Heart right ventricle (tissue), 16 donors: ENCODE results near the gene AGRN. TPM values are rescaled to one million over a fixed set of nuclear protein-coding genes. Genes with fewer than 3 reads are reported as not detected.

Experiments used
- ATAC-seq, 8 donors: fragments of 200-7000 bp; cut with Tn5 transposase; one replicate each; pipeline ENCODE4 v1.9.1; 2020; ENCODE audit warnings: mild to moderate bottlenecking in 8 of 8, moderate library complexity in 8 of 8, moderate number of reproducible peaks in 1 of 8
- DNase-seq, 2 donors: peaks; one replicate each; pipeline ENCODE4 v3.0.0-alpha.2; 2020
- H3K27ac ChIP-seq, 10 donors: fragments of 200-600 bp; sonication (generic) in 2 of 10; one replicate each; pipeline versions ENCODE4 v1.5.0 to v1.8.0; 2020 to 2022; ENCODE audit warnings: mild to moderate bottlenecking in 3 of 10
- H3K27me3 ChIP-seq, 7 donors: fragments of 200-600 bp; one replicate each; pipeline ENCODE4 v1.8.0; 2021 to 2022; ENCODE audit warnings: mild to moderate bottlenecking in 2 of 7
- H3K36me3 ChIP-seq, 9 donors: fragments of 200-600 bp; sonication (generic) in 1 of 9; one replicate each; pipeline versions ENCODE4 v1.5.0 to v1.8.0; 2020 to 2022; ENCODE audit warnings: mild to moderate bottlenecking in 2 of 9
- H3K4me1 ChIP-seq, 9 donors: fragments of 200-600 bp; sonication (generic) in 1 of 9; one replicate each; pipeline versions ENCODE4 v1.5.0 to v1.8.0; 2020 to 2022; ENCODE audit warnings: mild to moderate bottlenecking in 4 of 9
- H3K4me3 ChIP-seq, 10 donors: fragments of 200-600 bp; sonication (generic) in 2 of 10; one replicate each; pipeline versions ENCODE4 v1.5.0 to v1.8.0; 2020 to 2022; ENCODE audit warnings: mild to moderate bottlenecking in 7 of 10, moderate library complexity in 2 of 10
- H3K9me3 ChIP-seq, 11 donors: fragments of 200-600 bp in 10 of 11; sonication (generic) in 2 of 11; one replicate each; pipeline versions ENCODE4 v1.5.0 to v1.8.0; 2013 to 2022; ENCODE audit warnings: mild to moderate bottlenecking in 2 of 11, control low read depth in 1 of 11, moderate library complexity in 1 of 11
- WGBS, 2 donors: extraction: QIAGEN DNeasy Blood & Tissue Kit; methylation state at CpG; one replicate each; pipeline ENCODE4 v1.1.7; 2013; ENCODE audit warnings: inconsistent platforms in 1 of 2; 5-methylcytosine and 5-hydroxymethylcytosine counted together
- intact Hi-C, 10 donors: fragments of 100-400 bp; cut with DNase I; formaldehyde crosslinking; loops; one replicate each; pipeline versions ENCODE4 v1.11.1 to v1.14.2; 2022
- polyA plus RNA-seq, 2 donors: library from polyadenylated mRNA; stranded (reverse); fragments of 200-250 nt; gene quantifications; one replicate each; pipeline ENCODE4 v1.2.3, GENCODE V29; 2013
- total RNA-seq, 10 donors: library from RNA; stranded (reverse); fragmentation: NEBNext Ultra II Directional in 3 of 10; extraction: Animal tissue kit (Norgen Biotek cat#: 25700) in 3 of 10; gene quantifications; one replicate each; pipeline versions ENCODE4 v1.2.1 to v1.2.4, GENCODE V29; 2021 to 2023
- TF ChIP-seq, protein P1 (sequence below), 9 donors: fragments of 200-600 bp; sonication (generic) in 2 of 9; IDR thresholded peaks; one replicate each; pipeline versions ENCODE4 v1.5.0 to v1.8.0; 2021 to 2022; ENCODE audit warnings: antibody characterized with exemption in 9 of 9, mild to moderate bottlenecking in 5 of 9, moderate library complexity in 1 of 9
- donor health status: Arrhythmogenic right ventricular cardiomyopathy.
- donor health status: ischemic (EF 13 %, LVEDD 7.1; RV severe dilation, severe dysfunction).
- donor health status: healthy with polysubstance abuse.
- donor health status: DM: no; HTN: yes; CAD: no.
- donor health status: DM: no; HTN: no; CAD: no.
- donor health status: ischemic (EF 25% LVEDD 6.9; RV normal size, moderate dysfunction).
- donor health status: ischemic (EF 25% LVEDD 5.7; RV mildly dilated, moderate dysfunction).
- donor health status: healthy.
- donor health status: DM: yes; HTN: yes; CAD: no.
- donor health status: Ischemic cardiomyopathy.
- donor health status: ischemic (EF 35%, LVEDD 5.7; RV mildly dilated, moderate dysfunction).
- donor health status: nonischemic (EF 11% LVEDD 7.7; RV severe dilation, severe dysfunction).
- donor health status: DM: yes; HTN: yes; CAD: no.
- donor health status: PGD.
- donor health status: ischemic (EF 29% LVEDD 5.4; RV normal size, mild dysfunction).
- donor health status: nonischemic (EF 23%, LVEDD 6.1; RV moderate dilation, normal function).

The AGRN gene
- total and polyA plus RNA-seq, 12 donors: 11.5 to 33.9 (median 18.3) TPM

DNA sequence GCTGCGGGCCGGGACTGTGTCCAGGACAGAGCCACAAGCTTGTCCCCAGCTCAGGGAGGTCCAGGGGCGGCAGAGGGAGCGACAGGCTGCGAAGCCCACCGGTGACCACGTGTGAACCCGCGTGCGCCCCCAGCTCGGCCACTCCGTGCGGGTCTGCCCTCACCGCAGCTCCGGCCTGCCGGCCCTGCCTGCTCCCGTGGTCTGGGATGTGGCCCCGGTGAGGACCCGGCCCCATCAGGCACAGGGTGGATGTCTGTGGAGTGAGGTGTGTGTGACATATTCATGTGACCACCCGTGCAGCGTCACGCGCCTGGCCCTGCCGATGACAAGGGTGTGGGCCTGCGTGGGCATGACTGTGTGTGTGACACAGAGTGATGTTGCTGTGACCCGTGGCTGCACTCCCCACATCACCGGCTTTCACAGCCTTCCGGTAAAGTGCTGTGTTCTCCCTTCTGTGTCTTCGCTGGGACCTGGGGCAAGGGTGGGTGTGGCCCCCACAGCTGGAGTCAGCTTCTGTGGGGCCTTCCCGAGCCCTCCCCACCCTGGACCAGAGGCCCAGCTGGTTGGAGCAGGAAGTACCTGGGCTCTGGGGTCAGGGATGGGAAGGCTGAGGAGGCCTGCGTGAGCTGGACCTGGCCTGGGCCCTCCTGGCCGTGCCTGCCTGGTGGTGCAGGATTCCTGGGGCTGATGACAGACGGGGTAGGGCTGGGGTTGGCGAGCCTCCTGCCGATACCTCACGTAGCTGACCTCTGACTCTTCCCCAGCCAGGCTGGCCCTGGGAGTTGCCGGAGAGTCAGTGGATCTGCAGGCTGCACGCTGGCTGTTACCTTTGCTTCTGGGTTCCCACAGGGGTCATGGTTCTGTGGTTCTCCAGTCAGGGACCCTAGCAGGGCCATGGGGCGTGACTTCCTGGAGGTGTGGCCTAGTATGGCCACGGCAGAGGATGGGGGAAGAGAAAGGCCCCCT is 50.1 kb downstream of the AGRN start:
- Histone ChIP-seq H3K4me1 (peaks cover 4 to 19% (median 13%) of the 10 kb centered on the region in 9 donors), H3K4me3 (peak overlapping the region in 9 of 10 donors; percentile 35 to 57 (median 47)), H3K27me3 (peaks cover 22 to 78% (median 70%) of the 10 kb centered on the region in 7 donors), H3K9me3 (no peaks in the 10 kb centered on the region), H3K36me3 (no peaks in the 10 kb centered on the region), H3K27ac (no peak overlapping the region)
- ATAC-seq (peak in 2 of 8 donors; percentile 5 to 10), DNase-seq (no peak)
- TF ChIP-seq, protein P1, sequence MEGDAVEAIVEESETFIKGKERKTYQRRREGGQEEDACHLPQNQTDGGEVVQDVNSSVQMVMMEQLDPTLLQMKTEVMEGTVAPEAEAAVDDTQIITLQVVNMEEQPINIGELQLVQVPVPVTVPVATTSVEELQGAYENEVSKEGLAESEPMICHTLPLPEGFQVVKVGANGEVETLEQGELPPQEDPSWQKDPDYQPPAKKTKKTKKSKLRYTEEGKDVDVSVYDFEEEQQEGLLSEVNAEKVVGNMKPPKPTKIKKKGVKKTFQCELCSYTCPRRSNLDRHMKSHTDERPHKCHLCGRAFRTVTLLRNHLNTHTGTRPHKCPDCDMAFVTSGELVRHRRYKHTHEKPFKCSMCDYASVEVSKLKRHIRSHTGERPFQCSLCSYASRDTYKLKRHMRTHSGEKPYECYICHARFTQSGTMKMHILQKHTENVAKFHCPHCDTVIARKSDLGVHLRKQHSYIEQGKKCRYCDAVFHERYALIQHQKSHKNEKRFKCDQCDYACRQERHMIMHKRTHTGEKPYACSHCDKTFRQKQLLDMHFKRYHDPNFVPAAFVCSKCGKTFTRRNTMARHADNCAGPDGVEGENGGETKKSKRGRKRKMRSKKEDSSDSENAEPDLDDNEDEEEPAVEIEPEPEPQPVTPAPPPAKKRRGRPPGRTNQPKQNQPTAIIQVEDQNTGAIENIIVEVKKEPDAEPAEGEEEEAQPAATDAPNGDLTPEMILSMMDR (IDR thresholded peaks at IDR 0.05): no peak
- intact Hi-C loops: loop anchor here in 4 of 10 donors (5.0 to 10.0 kb wide), 4 partner anchors 38 to 193 kb away; partner anchors contain the start of genes ISG15 (in 1 of the 4) and PERM1 (in 1 of the 4)
- 58 to 62% methylated on average over 38 to 40 of the region's 40 CpGs for WGBS, 2 donors

DNA sequence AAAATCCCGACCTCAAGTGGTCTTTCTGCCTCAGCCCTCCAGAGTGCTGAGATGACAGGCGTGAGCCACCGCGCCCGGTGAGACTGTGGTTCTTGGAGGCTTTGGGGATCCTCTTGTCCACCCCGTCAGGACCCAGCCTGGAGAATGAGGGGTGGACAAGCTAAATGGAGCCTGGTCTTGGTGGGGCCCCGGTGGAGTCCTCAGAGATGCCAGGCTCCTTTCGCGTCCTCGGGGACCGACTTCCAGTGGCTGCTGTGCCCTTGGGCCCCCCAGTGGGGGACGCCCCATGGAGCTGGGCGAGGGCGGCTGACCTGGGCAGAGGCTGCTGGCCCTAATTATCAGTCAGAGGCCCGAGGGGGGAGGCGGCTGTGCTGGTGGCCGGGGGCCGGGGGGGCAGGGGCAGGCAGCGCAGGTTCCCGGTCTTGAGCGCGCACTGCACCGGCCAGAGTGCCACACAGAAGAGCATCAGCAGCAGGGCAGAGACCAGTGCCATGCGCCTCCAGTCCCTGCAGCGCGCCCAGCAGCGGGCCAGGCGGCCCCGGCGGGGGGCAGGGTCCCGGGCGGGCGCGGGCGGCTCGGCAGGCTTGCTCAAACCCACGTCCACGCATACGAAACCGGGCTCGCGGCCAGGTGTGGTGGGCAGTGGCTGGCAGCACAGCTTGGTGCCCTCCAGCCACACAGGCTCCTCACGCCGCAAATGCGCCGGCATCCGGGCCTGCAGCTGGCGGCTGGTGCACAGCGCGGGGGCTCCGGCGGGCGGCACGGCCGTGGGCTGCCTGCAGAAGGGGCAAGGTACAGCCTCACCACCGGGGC is 51.8 kb downstream of the AGRN start:
- TF ChIP-seq, protein P1 (IDR thresholded peaks at IDR 0.05): no peak
- DNase-seq: no peak
- H3K4me1 ChIP-seq: peaks cover 4 to 19% (median 13%) of the 10 kb centered on the region in 9 donors
- no peak for ATAC-seq
- 85 to 86% methylated on average over 56 of the region's 56 CpGs for WGBS, 2 donors
- no peaks in the 10 kb centered on the region for H3K36me3 ChIP-seq
- no peak overlapping the region for H3K27ac ChIP-seq
- H3K9me3 ChIP-seq: no peaks in the 10 kb centered on the region
- peaks cover 25 to 79% (median 72%) of the 10 kb centered on the region in 7 donors for H3K27me3 ChIP-seq
- H3K4me3 ChIP-seq: no peak overlapping the region
- intact Hi-C loops: no loop called here

DNA sequence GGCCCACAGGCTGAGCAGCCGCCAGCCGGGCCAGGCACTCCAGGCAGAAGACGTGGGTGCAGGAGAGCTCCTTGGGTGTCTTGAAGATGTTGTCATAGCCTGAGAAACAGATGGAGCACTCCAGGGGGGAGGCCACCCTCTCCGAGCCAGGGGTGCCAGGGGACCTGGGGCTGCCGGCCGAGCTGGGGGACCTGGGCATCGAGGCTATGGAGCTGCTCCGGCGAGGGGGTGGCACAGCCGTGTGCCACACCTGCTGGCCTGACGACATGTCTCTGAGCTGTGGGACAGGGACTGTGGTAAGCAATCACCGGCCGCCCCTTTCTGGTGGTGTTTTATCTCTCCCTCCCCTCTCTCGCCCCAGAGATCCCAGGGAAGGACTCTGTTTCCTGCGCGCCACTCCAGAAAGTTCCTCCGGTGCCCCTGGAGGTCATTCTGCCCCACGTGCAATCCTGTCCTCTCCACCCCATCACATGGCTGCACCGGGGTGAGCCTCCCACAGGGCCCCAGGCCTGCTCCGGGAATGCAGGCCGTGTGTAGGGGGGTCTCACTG is 52.5 kb downstream of the AGRN start:
- Histone ChIP-seq H3K27ac (no peak overlapping the region), H3K9me3 (no peaks in the 10 kb centered on the region), H3K36me3 (no peaks in the 10 kb centered on the region), H3K4me3 (no peak overlapping the region), H3K27me3 (peaks cover 23 to 72% (median 66%) of the 10 kb centered on the region in 7 donors), H3K4me1 (peaks cover 4 to 19% (median 13%) of the 10 kb centered on the region in 9 donors)
- intact Hi-C loops: no loop called here
- WGBS, 2 donors: 72% methylated on average over 21 of the region's 21 CpGs
- ATAC-seq: no peak
- DNase-seq: no peak
- TF ChIP-seq, protein P1 (IDR thresholded peaks at IDR 0.05): no peak
